Epithelial cell of esophagus (primary cell): ENCODE measurements around the gene LELP1.
"Not testable (repeated sequence)": the region's sequence is repeated elsewhere in the genome, so short reads cannot be mapped to it uniquely, and the experiment has no call there.

Experiments used
- DNase-seq: peaks from one replicate; pipeline ENCODE4 v3.0.0; 2010; ENCODE audit warnings: low read depth
- H3K4me3 ChIP-seq: 2 replicates; pipeline ENCODE4 v1.5.1; 2011; ENCODE audit warnings: mild to moderate bottlenecking, low read length, control low read depth
- CTCF ChIP-seq: IDR thresholded peaks from 2 replicates; pipeline ENCODE4 v1.5.1; 2011; ENCODE audit warnings: low read depth, mild to moderate bottlenecking, low read length, control low read depth, inconsistent platforms; ENCODE audit not compliant: insufficient read depth; ENCODE audit errors: missing control alignments

The LELP1 gene

DNA sequence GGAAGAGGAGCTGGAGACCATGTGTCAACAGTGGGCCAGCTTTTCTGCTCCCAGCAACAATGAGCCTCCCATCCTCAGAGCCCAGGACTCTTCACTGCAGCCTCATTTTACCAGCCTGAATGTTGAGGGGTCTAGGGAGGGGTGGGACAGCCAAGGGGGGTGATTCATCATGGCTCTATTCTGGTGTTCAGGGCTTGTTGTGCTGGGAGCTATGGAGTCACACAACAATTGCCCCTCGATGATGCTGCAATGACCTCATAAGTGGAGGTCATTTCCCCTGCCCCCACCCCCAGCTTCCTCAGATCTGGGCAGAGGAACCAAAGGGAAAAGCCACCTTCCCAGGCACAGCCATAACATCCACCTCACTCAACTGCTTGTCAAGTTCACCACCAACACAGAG lies at the start of gene LELP1:
Gene LELP1 (plus strand): TSS at position 301 of the 400 bp plus-strand sequence. CDS start 1,278 bp downstream, outside the sequence.
- no peak for DNase-seq
- no peak within 1 kb of the TSS for H3K4me3 ChIP-seq
- no peak for TF ChIP-seq CTCF

DNA sequence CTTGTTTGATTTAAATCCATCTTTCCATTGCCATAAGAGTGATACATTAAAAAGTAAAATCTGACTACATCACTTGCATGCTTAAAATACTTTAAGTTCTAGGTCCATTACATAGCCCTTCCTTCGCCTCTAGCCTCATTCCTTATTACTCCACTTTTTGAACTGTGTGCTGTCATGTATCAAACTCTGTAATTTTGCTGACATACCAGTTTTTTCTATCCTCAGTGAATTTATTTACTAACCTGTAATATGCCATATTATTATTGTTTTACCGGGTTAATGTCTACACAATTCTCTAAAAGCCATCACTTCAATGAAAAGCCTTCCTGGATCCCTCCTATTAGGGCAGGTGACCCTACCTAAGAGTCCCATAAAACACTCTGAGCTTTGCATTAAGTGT lies 47.7 kb upstream of the LELP1 start:
- no peak for TF ChIP-seq CTCF
- no peak overlapping the region for H3K4me3 ChIP-seq
- no peak for DNase-seq

- DNase-seq = peak; percentile 69
- no peak for TF ChIP-seq CTCF
- no peak overlapping the region for H3K4me3 ChIP-seq
These were observed 34.5 kb upstream of the LELP1 start for GRCh38 chr1:153168686-153169085.

DNA sequence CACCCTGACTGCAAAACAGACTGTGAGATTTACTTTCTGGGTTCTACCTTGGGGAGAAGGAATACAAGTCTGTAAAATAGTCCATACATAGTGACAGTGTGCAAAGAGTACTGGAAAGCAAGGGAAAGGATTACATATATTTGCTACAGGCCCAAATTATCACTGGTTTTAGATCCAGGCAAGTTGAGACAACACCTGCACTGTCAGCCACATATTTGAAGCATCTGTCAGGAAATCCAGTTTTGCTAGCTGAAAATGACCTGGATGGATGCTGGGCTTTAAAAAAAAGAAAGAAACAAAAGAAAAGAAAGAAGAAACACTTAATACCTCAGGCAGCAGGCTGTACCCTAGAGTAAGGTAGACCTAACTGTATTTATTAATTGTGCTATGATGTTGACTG lies 28.6 kb upstream of the LELP1 start:
- DNase-seq = peak; percentile 94
- H3K4me3 ChIP-seq = no peak overlapping the region
- no peak for TF ChIP-seq CTCF

- TF ChIP-seq CTCF = no peak
- no peak for DNase-seq
- no peak overlapping the region for H3K4me3 ChIP-seq
These were observed 24.3 kb upstream of the LELP1 start for GRCh38 chr1:153178922-153179321.

GRCh38 chr1:153180556-153180955 lies 22.7 kb upstream of the LELP1 start:
- peak; percentile 43 for TF ChIP-seq CTCF
- no peak overlapping the region for H3K4me3 ChIP-seq
- peak; percentile 54 for DNase-seq

DNA sequence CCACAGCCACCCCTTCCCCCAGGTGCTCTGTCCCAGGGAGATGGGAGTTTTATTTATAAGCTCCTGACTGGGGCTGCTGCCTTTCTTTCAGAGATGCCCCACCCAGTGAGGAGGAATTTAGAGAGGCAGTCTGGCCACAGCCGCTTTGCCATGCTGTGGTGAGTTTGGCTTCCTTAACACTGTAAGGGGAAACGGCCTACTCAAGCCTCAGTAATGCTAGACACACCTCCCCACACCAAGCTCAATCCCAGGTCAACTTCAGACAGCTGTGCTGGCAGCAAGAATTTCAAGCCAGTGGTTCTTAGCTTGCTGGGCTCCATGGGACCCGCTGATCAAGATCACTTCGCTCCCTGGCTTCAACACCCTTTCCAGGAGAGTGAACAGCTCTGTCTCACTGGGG lies 14.9 kb upstream of the LELP1 start:
- not testable (repeated sequence) for H3K4me3 ChIP-seq
- peak; percentile 50 for DNase-seq

- peak; percentile 93 for TF ChIP-seq CTCF
- peak; percentile 71 for DNase-seq
- H3K4me3 ChIP-seq = no peak overlapping the region
These were observed 12.9 kb upstream of the LELP1 start for GRCh38 chr1:153190373-153190772.
